ENCODE results near the gene IMPACT. TPM values are rescaled to one million over a fixed set of nuclear protein-coding genes. Genes with fewer than 3 reads are reported as not detected.
A peak's percentile ranks its signal among the peaks of the same experiment; 100 is the strongest.

IMPACT gene, protein sequence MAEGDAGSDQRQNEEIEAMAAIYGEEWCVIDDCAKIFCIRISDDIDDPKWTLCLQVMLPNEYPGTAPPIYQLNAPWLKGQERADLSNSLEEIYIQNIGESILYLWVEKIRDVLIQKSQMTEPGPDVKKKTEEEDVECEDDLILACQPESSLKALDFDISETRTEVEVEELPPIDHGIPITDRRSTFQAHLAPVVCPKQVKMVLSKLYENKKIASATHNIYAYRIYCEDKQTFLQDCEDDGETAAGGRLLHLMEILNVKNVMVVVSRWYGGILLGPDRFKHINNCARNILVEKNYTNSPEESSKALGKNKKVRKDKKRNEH
- 36.1 and 38.8 TPM in 2 replicates for total RNA-seq (2014; rRNA removed)
- polyA plus RNA-seq (2012), result 19.3 TPM

DNA sequence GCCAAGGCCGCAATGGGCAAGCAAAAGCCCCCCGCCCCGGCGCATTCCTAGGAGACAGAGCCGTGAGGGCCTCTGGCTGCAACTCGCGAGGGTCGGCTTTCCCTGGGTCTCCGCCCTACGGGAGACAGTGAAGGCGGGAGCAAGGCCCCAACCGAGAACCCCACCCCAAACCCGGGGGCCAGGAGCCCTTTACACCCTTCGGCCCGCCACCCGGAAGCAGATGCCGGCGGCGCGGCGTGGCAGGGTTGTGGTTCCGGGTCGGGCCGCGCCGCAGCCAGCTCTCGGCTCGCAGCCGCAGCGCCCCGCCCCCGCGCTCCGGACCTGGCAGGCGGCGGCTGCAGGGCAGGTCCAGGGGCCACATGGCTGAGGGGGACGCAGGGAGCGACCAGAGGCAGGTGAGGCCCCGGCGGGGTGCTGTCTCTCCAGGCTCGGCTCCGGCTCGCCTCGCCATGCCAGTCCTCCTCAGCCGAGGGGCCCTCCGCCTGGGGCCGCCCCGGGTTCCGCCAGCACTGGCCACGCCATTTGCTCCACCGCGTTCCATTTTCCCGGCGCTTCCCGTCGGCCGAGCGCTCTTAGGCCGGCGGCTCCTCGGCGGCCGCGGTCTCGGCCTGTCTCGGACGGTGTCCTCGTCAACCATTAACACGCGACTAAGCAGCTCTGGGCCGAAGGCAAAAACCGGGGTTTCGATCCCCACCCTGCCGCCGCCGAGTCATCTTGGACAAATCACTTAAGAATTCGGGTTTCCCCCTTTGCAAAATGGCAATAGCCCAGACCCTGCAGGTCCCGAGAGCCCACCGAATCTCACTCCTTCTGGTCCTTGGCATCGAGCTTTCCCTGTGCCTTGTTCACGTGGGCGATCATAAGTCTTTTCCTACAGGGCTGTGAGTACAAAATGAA, at the start of gene IMPACT:
IMPACT (plus strand) TSS at position 273 of the 897 bp plus-strand sequence; CDS start at position 360, 87 bp downstream.
- DNase-seq (ENCODE audit: low read depth), result peak; percentile 76

- no peak for DNase-seq (ENCODE audit: low read depth)
Measured at GRCh38 chr18:24378598-24378997, 47.9 kb upstream of the IMPACT start.

GRCh38 chr18:24380163-24380747, 46.2 kb upstream of the IMPACT start:
- no peak for DNase-seq (ENCODE audit: low read depth)

DNA sequence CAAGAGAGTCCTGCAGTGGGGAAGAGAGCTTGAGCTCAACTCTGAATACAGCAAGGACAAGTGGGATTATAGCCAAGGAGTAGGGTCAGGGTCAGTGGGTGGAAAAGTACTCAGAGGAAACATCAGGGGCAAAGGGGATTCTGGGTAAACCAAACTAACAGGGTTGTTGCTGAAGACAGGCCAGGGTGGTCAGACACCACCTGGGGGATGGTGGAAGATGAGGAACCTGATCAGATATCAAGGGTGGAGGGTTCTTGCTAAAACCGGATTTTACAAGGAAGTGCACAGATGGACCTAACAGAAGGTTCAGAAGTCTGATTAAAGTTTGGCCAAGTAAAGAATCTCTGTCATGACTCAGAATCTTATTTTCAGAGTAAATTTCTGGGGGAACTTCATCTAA, 45.3 kb upstream of the IMPACT start:
- DNase-seq (ENCODE audit: low read depth), result no peak

DNA sequence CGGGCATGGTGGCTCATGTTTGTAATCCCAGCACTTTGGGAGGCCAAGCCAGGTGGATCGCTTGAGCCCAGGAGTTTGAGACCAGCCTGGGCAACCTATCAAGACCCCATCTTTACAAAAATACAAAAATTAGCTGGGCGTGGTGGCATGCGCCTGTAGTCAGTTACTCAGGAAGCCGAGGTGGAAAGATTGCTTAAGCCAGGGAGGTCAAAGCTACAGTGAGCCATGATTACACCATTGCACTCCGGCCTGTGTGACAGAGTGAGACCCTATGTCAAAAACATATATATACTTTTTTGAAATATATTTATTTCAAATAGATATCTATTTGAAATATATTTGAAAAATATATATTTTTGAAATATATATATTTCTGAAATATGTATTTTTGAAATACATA, 39.8 kb upstream of the IMPACT start:
- no peak for DNase-seq (ENCODE audit: low read depth)

- DNase-seq (ENCODE audit: low read depth), result no peak
Measured at GRCh38 chr18:24388957-24389356, 37.5 kb upstream of the IMPACT start.

- peak; percentile 39 for DNase-seq (ENCODE audit: low read depth)
Measured at GRCh38 chr18:24395049-24395795, 31.2 kb upstream of the IMPACT start.

GRCh38 chr18:24396082-24396633, 30.3 kb upstream of the IMPACT start:
- DNase-seq (ENCODE audit: low read depth), result no peak

- DNase-seq (ENCODE audit: low read depth), result peak; percentile 73
Measured at GRCh38 chr18:24397131-24397693, 29.3 kb upstream of the IMPACT start.

DNA sequence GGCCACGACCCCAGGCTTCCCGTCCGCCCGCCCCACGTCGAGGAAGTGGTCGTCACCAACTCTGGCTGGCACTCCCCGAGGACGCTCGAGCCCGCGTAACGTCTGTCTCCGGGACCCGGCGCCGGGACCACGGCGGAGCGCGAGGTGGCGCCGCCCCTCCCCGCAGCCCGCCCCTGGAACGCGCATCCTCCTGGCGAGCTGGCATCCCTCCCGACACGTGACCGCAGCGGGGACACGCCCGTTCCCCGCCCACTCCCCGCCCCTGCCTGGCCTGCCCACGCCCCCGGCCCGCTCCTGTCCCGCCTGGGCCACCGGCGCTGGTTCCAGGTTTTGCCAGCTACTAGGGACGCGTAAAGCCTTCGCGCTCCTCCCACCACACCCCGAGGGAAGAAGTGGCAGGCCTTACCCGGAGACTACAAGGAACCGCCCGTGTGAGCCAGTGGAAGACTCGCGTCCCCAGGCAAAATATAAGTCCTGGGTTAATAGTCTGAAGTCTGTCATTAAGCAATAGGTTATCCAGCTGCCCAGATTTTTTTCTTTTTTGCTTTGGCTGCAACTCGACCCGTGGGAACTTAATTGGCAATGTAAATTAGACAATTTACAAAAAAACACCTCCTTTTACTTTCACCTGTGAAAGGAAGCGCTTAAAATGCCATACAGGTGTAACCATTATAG, 28.6 kb upstream of the IMPACT start, which contains the start of gene OSBPL1A:
OSBPL1A (minus strand) TSS at position 131 of the 675 bp plus-strand sequence. CDS start 20,291 bp downstream, outside the sequence.
- DNase-seq (ENCODE audit: low read depth), result peak; percentile 87

DNA sequence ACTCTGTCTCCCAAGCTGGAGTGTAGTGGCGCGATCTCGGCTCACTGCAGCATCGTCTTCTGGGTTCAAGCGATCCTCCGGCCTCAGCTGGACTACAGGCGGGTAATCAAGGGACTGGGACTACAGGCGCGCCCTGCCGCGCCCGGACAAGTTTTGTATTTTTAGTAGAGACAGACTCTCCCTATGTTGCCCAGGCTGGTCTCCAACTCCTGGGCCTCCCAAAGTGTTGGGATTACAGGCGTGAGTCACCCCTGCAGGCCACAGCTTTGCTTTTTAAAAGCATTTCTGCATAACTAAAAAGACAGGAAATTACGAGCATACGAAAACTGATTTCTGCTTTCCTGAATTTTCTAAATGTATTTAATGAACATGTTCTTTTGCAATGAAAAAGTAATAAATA, 27.9 kb upstream of the IMPACT start:
- no peak for DNase-seq (ENCODE audit: low read depth)

DNA sequence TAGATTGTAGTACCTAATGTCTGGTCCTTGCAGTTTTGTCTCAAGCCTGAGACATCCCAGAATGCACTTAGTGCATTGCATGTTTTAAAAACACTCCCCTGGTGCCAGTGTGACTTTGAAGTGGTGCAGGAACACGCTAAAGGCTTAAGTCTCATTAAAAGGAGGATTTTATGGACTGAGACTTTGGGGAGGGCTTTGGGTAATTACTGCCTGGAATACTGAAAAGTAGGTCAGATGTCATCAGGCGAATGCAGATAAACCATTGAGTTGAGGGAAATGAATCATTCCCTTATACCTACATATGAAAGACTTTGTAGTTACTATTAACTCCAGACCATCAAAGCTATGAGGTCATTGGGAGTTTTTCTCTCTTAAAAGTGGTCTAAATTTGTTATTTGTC, 25.9 kb upstream of the IMPACT start:
- DNase-seq (ENCODE audit: low read depth), result no peak

DNA sequence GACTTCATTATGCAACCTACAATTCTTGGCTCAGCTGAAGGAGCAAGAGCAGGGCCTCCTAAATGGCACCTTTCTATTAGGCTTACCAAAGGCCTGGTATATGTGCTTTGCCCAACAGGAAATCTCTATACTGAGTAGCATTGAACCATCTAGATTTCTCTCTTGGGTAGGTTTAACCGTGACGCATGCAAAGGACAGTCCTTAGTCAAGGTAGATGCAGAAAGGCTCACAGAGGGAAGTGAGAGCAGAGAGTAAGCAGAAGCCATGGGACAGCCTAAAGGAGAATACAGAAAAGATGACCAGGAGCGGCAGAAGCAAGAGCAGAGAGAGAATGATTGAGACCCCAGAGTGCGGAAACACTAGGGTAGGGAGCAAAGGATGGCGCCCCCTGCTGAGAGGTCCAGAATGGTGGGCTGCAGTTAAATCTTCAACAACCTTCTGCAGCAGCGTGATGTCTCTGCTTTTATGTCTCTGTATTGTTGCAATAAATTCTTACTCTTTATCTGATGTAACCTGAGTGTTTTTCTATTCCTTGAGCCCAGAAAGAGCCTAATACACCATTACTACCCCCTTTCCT, 24.2 kb upstream of the IMPACT start:
- no peak for DNase-seq (ENCODE audit: low read depth)

DNA sequence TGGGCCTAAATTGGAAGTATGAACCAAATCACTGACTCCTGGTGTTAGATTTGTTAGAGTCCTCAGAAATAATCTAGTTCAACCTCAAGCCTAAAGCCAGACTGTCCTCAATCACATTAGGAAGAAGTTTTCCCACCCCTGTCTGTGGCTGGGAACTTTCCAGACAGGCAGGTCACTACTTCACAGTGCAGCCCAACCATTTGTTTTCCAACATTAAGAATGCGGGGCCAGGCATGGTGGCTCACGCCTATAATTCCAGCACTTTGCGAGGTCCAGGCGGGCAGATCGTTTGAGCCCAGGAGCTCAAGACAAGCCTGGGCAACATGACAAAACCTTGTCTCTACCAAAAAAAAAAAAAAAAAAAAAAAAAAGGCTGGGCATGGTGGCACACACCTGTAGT, 23.4 kb upstream of the IMPACT start:
- DNase-seq (ENCODE audit: low read depth), result no peak

DNA sequence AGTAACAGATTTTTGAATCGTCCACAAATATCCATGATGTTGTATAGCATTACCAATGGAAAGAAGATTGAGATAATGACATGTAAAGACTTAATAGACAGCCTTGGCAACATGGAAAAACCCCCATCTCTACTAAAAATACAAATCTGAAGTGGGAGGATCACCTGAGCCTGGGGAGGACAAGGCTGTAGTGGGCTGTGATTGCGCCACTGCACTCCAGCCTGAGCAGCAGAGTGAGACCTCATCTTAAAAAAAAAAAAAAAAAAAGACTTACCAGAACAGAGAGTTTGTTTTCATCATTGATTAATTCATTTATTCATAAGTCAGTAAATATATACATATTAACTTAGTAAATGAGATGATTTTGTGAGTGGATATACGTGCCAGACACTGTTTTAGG, 21.9 kb upstream of the IMPACT start:
- no peak for DNase-seq (ENCODE audit: low read depth)

DNA sequence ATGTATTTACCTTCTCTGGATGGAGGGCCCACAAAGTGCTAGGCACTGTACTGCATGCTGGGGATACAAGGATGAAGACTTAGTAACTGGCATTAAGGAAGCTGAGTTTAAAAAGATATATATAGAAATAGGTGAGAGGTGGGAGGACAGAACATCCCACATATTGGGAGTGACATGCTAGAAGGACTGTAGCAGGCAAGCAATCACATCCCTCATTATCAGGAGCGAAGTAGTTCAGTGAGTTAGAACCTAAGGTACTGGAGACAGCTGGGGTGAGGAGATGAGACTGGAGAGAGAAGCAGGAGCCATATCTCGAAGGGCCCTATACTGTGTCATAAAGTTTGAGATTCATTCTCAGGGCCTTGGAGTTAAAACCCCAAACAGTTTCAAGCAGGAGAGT, 18.0 kb upstream of the IMPACT start:
- DNase-seq (ENCODE audit: low read depth), result no peak

- DNase-seq (ENCODE audit: low read depth), result no peak
Measured at GRCh38 chr18:24413148-24413547, 13.3 kb upstream of the IMPACT start.

DNA sequence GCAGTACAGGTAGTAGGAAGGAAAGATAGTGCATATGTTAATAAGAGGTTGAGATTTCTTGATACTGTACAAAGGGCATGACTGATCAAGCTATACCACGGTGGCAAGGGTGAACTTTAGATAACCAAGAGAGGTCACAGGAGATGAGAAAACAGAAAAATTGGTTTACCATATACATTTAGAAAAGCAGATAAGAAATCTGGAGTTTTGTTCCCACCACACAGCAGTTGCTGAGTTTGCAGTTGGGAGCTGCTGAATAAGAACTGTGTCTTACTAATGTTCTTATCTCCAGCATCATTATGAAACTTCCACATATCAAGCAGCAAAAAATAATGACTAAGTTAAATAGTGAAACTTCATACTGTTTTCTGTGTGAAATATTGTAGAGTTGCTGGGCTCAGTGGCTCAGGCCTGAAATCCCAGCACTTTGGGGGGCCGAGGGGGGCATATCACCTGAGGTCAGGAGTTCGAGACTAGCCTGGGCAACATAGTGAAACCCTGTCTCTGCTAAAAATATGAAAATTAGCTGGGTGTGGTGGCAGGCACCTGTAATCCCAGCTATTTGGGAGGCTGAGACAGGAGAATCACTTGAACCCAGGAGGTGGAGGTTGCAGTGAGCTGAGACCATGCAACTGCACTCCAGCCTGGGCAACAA, 12.0 kb upstream of the IMPACT start:
- DNase-seq (ENCODE audit: low read depth), result no peak

DNA sequence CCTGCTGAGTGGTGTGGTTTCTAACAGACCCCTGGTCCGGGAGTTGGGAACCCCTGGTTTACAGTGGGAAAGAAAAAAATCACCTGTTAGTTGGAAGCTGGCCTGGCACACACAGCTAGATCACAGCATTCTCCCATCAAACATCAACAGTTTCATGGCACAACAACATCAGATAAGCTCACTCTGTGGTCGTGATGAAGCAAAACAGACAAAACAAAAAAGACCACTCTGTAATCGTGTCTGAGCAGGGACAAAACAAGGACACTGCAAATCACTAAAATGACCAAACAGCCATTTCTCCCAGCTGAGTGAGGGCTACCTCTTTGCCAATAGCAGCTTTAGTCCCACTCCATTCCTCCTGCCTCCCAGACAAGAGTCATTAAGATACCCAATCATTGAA, 9.0 kb upstream of the IMPACT start:
- no peak for DNase-seq (ENCODE audit: low read depth)

Measured in LHCN-M2 (cell line).